A549 (cell line): ENCODE measurements around the gene DNPEP.

ENCODE experiments used
- CTCF ChIP-seq: fragments of >200 bp; sonication (Bioruptor Twin); formaldehyde crosslinking; IDR thresholded peaks from 3 replicates; pipeline ENCODE4 v1.5.1; 2016
- MAZ ChIP-seq: fragments of 150-350 bp; IDR thresholded peaks from 2 replicates; pipeline ENCODE4 v1.6.1; 2014; ENCODE audit warnings: antibody characterized with exemption, low read depth, low read length, borderline replicate concordance
- REST ChIP-seq: fragments of 200-600 bp; sonication (generic); IDR thresholded peaks from 2 replicates; pipeline ENCODE4 v1.6.1; 2016; ENCODE audit warnings: antibody characterized with exemption, mild to moderate bottlenecking, moderate library complexity

DNA sequence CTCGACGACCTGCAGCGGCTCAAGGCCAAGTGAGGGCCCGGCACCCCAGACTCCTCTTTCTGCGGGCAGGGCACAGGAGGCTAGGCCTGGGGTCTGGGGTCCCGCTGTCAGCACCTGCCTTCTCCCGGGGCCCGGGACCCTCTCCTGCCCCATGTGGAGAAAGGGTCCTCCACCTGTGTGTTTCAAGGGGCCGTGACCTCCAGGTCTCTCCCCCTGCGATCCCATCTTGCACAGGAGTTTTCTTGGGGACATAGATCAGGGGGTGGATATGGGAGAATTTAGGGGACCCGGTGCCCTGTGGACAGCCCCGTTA, 31.3 kb upstream of the DNPEP start:
- TF ChIP-seq REST: no peak
- TF ChIP-seq CTCF: no peak
- TF ChIP-seq MAZ: no peak
